Naive thymus-derived CD4-positive, alpha-beta T cell (primary cell): ENCODE results near the gene NFKBIA. TPM values are rescaled to one million over a fixed set of nuclear protein-coding genes. Genes with fewer than 3 reads are reported as not detected.

ENCODE experiments used
- ATAC-seq: fragments of 150-1000 bp; cut with Tn5 transposase; 2 replicates; pipeline ENCODE4 v1.10.0; 2021; ENCODE audit warnings: mild to moderate bottlenecking, moderate library complexity
- CTCF ChIA-PET: fragments of 350-600 bp; sonication (Branson Sonifier 250); formaldehyde crosslinking; loops from one replicate; lab custom pipeline; 2021; ENCODE audit warnings: antibody characterized with exemption; lab: Charles Lee
- POLR2A ChIA-PET: fragments of 350-600 bp; sonication (Branson Sonifier 250); formaldehyde crosslinking; loops from one replicate; lab custom pipeline; 2021; ENCODE audit warnings: antibody characterized with exemption, inconsistent platforms; lab: Charles Lee
- DNase-seq, 9 donors: peaks; one replicate each; pipeline versions ENCODE4 v3.0.0 to v3.0.0-alpha.2; 2020 to 2022; ENCODE audit warnings: mixed read lengths in 1 of 9
- H3K27ac ChIP-seq: one replicate; pipeline ENCODE4 v1.7.0; 2013; ENCODE audit warnings: mild to moderate bottlenecking, low read depth, low read length, moderate library complexity
- H3K27me3 ChIP-seq, 2 donors: one replicate each; pipeline ENCODE4 v1.7.0; 2013; ENCODE audit warnings: low read length in 2 of 2, mild to moderate bottlenecking in 2 of 2, moderate library complexity in 2 of 2; ENCODE audit not compliant: control insufficient read depth in 2 of 2, insufficient read depth in 2 of 2
- H3K36me3 ChIP-seq, 3 experiments: 1 replicate in 2 of 3; 2 replicates in 1 of 3; pipeline ENCODE4 v1.7.0; 2013; ENCODE audit warnings: low read length in 3 of 3, mild to moderate bottlenecking in 3 of 3, moderate library complexity in 1 of 3; ENCODE audit not compliant: insufficient read depth in 3 of 3, control insufficient read depth in 2 of 3
- H3K4me1 ChIP-seq, 2 donors: one replicate each; pipeline ENCODE4 v1.7.0; 2013; ENCODE audit warnings: low read length in 2 of 2, mild to moderate bottlenecking in 2 of 2, moderate library complexity in 1 of 2; ENCODE audit not compliant: control insufficient read depth in 2 of 2, insufficient read depth in 2 of 2
- H3K4me3 ChIP-seq: 2 replicates; pipeline ENCODE4 v1.7.0; 2013; ENCODE audit warnings: mild to moderate bottlenecking, low read length
- H3K9me3 ChIP-seq, 3 experiments: 1 replicate in 2 of 3; 2 replicates in 1 of 3; pipeline ENCODE4 v1.7.0; 2013; ENCODE audit warnings: low read length in 3 of 3; ENCODE audit not compliant: control insufficient read depth in 2 of 3
- H3K27ac Mint-ChIP-seq, 9 donors: one replicate each; pipeline ENCODE4 v1.8.0; 2020 to 2022; ENCODE audit warnings: mixed read lengths in 9 of 9, mild to moderate bottlenecking in 8 of 9, moderate library complexity in 5 of 9, inconsistent platforms in 2 of 9
- H3K27me3 Mint-ChIP-seq, 5 donors: one replicate each; pipeline ENCODE4 v1.8.0; 2021 to 2022; ENCODE audit warnings: mixed read lengths in 5 of 5, mild to moderate bottlenecking in 1 of 5
- H3K36me3 Mint-ChIP-seq, 5 donors: one replicate each; pipeline ENCODE4 v1.8.0; 2020 to 2022; ENCODE audit warnings: mixed read lengths in 5 of 5, mild to moderate bottlenecking in 3 of 5, inconsistent platforms in 1 of 5
- H3K4me1 Mint-ChIP-seq, 7 donors: one replicate each; pipeline ENCODE4 v1.8.0; 2020 to 2022; ENCODE audit warnings: mixed read lengths in 7 of 7, mild to moderate bottlenecking in 3 of 7, inconsistent platforms in 1 of 7
- H3K4me3 Mint-ChIP-seq, 10 donors: one replicate each; pipeline ENCODE4 v1.8.0; 2020 to 2022; ENCODE audit warnings: mild to moderate bottlenecking in 10 of 10, mixed read lengths in 10 of 10, moderate library complexity in 6 of 10, inconsistent platforms in 2 of 10
- H3K9me3 Mint-ChIP-seq, 11 donors: one replicate each; pipeline ENCODE4 v1.8.0; 2020 to 2022; ENCODE audit warnings: mixed read lengths in 11 of 11, mild to moderate bottlenecking in 4 of 11, inconsistent platforms in 1 of 11, moderate library complexity in 1 of 11
- intact Hi-C, 2 donors: fragments of 100-400 bp; cut with micrococcal nuclease; formaldehyde crosslinking; loops; one replicate each; pipeline ENCODE4 v1.15.1; 2023
- polyA plus RNA-seq, 2 donors: library from polyadenylated mRNA; unstranded; fragments of 300-500 nt; fragmentation: Illumina TruSeq; gene quantifications; one replicate each; pipeline ENCODE4 v1.2.3, GENCODE V29; 2021
- total RNA-seq, 6 experiments: library from RNA in 5 of 6; stranded (reverse) in 5 of 6; gene quantifications; 1 replicate in 5 of 6; 2 replicates in 1 of 6; pipeline ENCODE4 v1.2.3 and lab custom pipeline; 2021 to 2026

The NFKBIA gene
- total and polyA plus RNA-seq, 7 experiments from 2014 or later, result 144 to 1,533 (median 246) TPM

GRCh38 chr14:35423621-35424020 is 19.1 kb upstream of the NFKBIA start:
- H3K4me3 Mint-ChIP-seq, result no peak overlapping the region
- H3K4me1 Mint-ChIP-seq, result peaks cover 0 to 9% (median 5%) of the 10 kb centered on the region in 7 donors
- no peak for DNase-seq
- no peaks in the 10 kb centered on the region for H3K27me3 Mint-ChIP-seq
- ChIA-PET POLR2A (no interaction called here), CTCF (interaction anchor here (0.6 to 2.4 kb wide), 2 partner anchors 282 to 393 kb away, joined by 3 to 14 read pairs; no protein-coding TSS in a partner anchor)
- H3K27ac Mint-ChIP-seq, result peak overlapping the region in 1 of 9 donors; percentile 49
- Histone ChIP-seq H3K4me1 (peaks cover 0 to under 1% of the 10 kb centered on the region in 2 donors), H3K36me3 (no peaks in the 10 kb centered on the region), H3K9me3 (no peaks in the 10 kb centered on the region), H3K27me3 (no peaks in the 10 kb centered on the region), H3K27ac (no peak overlapping the region), H3K4me3 (no peak overlapping the region)
- intact Hi-C loops, result loop anchor here (2.0 to 5.0 kb wide), 3 partner anchors 17 to 1091 kb away; no protein-coding TSS in a partner anchor
- no peaks in the 10 kb centered on the region for H3K36me3 Mint-ChIP-seq
- peaks cover 0 to 2% (median 0%) of the 10 kb centered on the region in 11 donors for H3K9me3 Mint-ChIP-seq
- no peak for ATAC-seq

GRCh38 chr14:35420036-35420811 is 15.7 kb upstream of the NFKBIA start:
- intact Hi-C loops, result loop anchor here (5.0 kb wide), 2 partner anchors 267 to 1088 kb away; no protein-coding TSS in a partner anchor

DNA sequence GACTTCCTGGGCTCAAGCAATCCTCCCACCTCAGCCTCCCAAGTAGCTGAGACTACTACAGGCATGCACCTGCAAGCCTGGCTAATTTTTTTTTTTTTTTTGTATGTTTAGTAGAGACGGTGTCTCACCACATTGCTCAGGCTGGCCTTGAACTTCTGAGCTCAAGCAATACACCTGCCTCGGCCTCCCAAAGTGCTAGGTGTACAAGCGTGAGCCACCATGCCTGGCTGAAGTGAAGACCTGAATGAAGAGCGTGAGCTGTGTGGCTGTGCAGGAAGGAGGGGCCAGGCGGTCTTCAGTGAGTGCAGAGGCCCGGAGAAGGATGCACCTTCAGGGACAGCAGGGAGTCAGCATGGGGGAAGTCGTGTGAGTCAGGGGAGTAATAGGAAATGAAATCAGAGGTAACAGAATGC is 14.9 kb upstream of the NFKBIA start:
- Histone ChIP-seq H3K4me1 (peaks cover 25 to 32% of the 10 kb centered on the region in 2 donors), H3K36me3 (no peaks in the 10 kb centered on the region), H3K27me3 (no peaks in the 10 kb centered on the region), H3K4me3 (no peak overlapping the region), H3K27ac (no peak overlapping the region), H3K9me3 (no peaks in the 10 kb centered on the region)
- intact Hi-C loops, result loop anchor here in 1 of 2 donors (5.0 kb wide), 1 partner anchor 882 kb away; the partner anchor contains the start of gene EAPP
- H3K9me3 Mint-ChIP-seq, result peaks cover 0 to 2% (median 0%) of the 10 kb centered on the region in 11 donors
- H3K27ac Mint-ChIP-seq, result peak overlapping the region in 2 of 9 donors; percentile 43 to 75
- CTCF ChIA-PET, result interaction anchor here (0.6 to 1.9 kb wide), 4 partner anchors 190 to 641 kb away, joined by 3 to 7 read pairs (median 6); no protein-coding TSS in a partner anchor
- H3K27me3 Mint-ChIP-seq, result peaks cover 0 to 6% (median 0%) of the 10 kb centered on the region in 5 donors
- H3K4me3 Mint-ChIP-seq, result no peak overlapping the region
- POLR2A ChIA-PET, result interaction anchor here (2.6 kb wide), 1 partner anchor 15 kb away, joined by 11 read pairs; the partner anchor contains the start of gene NFKBIA
- no peak for DNase-seq
- no peaks in the 10 kb centered on the region for H3K36me3 Mint-ChIP-seq
- no peak for ATAC-seq
- peaks cover 24 to 43% (median 39%) of the 10 kb centered on the region in 7 donors for H3K4me1 Mint-ChIP-seq

More at GRCh38 chr14:35420036-35420811, 15.7 kb upstream of the NFKBIA start:
- Mint-ChIP-seq H3K4me3 (no peak overlapping the region), H3K4me1 (peaks cover 17 to 35% (median 32%) of the 10 kb centered on the region in 7 donors), H3K36me3 (no peaks in the 10 kb centered on the region), H3K27ac (no peak overlapping the region), H3K9me3 (peaks cover 0 to 2% (median 0%) of the 10 kb centered on the region in 11 donors), H3K27me3 (peaks cover 0 to 3% (median 0%) of the 10 kb centered on the region in 5 donors)
- H3K27me3 ChIP-seq, result no peaks in the 10 kb centered on the region
- H3K36me3 ChIP-seq, result no peaks in the 10 kb centered on the region
- no peak overlapping the region for H3K27ac ChIP-seq
- no peaks in the 10 kb centered on the region for H3K9me3 ChIP-seq
- H3K4me3 ChIP-seq, result no peak overlapping the region
- POLR2A ChIA-PET, result interaction anchor here (1.0 to 2.6 kb wide), 2 partner anchors 16 to 297 kb away, joined by 3 to 11 read pairs; partner anchors contain the start of genes NFKBIA and PRORP
- H3K4me1 ChIP-seq, result peaks cover 24 to 30% of the 10 kb centered on the region in 2 donors
- DNase-seq (no peak), ATAC-seq (no peak)
- CTCF ChIA-PET, result interaction anchor here (1.1 to 1.9 kb wide), 2 partner anchors 205 to 279 kb away, joined by 7 read pairs; no protein-coding TSS in a partner anchor

DNA sequence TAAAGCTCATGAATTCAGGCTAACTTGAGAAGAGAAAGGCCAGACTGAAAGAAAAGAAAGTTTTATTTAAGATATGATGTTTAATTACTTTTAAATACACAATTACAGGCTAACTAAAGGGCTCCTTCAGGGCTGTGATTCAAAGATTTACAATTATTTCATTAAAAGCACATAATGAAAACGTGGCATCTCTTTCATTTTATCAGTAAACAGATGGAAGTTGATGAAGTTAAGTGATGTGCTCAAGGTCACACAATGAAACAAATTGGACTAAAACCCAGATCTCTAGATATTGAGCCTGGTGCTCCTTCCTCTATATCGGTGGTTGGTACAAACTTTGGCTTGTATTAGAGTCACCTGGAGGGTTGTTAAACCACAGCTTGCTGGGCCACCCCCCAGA is 13.5 kb upstream of the NFKBIA start:
- no peaks in the 10 kb centered on the region for H3K36me3 ChIP-seq

GRCh38 chr14:35416108-35416750 is 11.7 kb upstream of the NFKBIA start:
- no peaks in the 10 kb centered on the region for H3K36me3 ChIP-seq
- H3K4me1 ChIP-seq, result peaks cover 31 to 32% of the 10 kb centered on the region in 2 donors
- intact Hi-C loops, result loop anchor here (1.0 to 5.0 kb wide), 6 partner anchors 9 to 879 kb away; partner anchors contain the start of genes EAPP (in 1 of the 2), FAM177A1 (in 1 of the 2), NFKBIA (in 1 of the 2) and PRORP (in 1 of the 2)
- peak in 6 of 9 donors; percentile 18 to 80 (median 30) for DNase-seq
- Mint-ChIP-seq H3K27me3 (peaks cover 0 to 7% (median 0%) of the 10 kb centered on the region in 5 donors), H3K4me1 (peaks cover 29 to 48% (median 45%) of the 10 kb centered on the region in 7 donors), H3K9me3 (peaks cover 0 to 4% (median 0%) of the 10 kb centered on the region in 11 donors), H3K4me3 (peak overlapping the region; percentile 46 to 81 (median 72)), H3K36me3 (no peaks in the 10 kb centered on the region), H3K27ac (peak overlapping the region; percentile 76 to 95 (median 92))
- H3K27ac ChIP-seq, result peak overlapping the region; percentile 73
- H3K27me3 ChIP-seq, result no peaks in the 10 kb centered on the region
- ChIA-PET CTCF (interaction anchor here (0.6 to 5.5 kb wide), 13 partner anchors 8 to 1087 kb away, joined by 3 to 47 read pairs (median 4); partner anchors contain the start of genes NFKBIA, PRORP and PSMA6), POLR2A (interaction anchor here (1.0 to 7.1 kb wide), 8 partner anchors 8 to 745 kb away, joined by 3 to 103 read pairs (median 6); partner anchors contain the start of genes NFKBIA, PPP2R3C, PRORP and PSMA6)
- no peak overlapping the region for H3K4me3 ChIP-seq
- no peaks in the 10 kb centered on the region for H3K9me3 ChIP-seq
- peak; percentile 67 for ATAC-seq

More for the DNA sequence above, 13.5 kb upstream of the NFKBIA start:
- Mint-ChIP-seq H3K4me1 (peaks cover 26 to 51% (median 45%) of the 10 kb centered on the region in 7 donors), H3K9me3 (peaks cover 0 to 3% (median 0%) of the 10 kb centered on the region in 11 donors), H3K36me3 (no peaks in the 10 kb centered on the region), H3K4me3 (no peak overlapping the region), H3K27me3 (peaks cover 0 to 7% (median 0%) of the 10 kb centered on the region in 5 donors), H3K27ac (peak overlapping the region in 5 of 9 donors; percentile 89 to 95 (median 92))
- ATAC-seq (no peak), DNase-seq (no peak)
- H3K4me1 ChIP-seq, result peaks cover 29 to 32% of the 10 kb centered on the region in 2 donors
- POLR2A ChIA-PET, result interaction anchor here (0.6 to 7.1 kb wide), 5 partner anchors 14 to 436 kb away, joined by 3 to 103 read pairs (median 5); partner anchors contain the start of genes NFKBIA, PPP2R3C and PRORP
- no peak overlapping the region for H3K27ac ChIP-seq
- CTCF ChIA-PET, result interaction anchor here (0.6 to 3.6 kb wide), 8 partner anchors 10 to 962 kb away, joined by 3 to 13 read pairs (median 5); no protein-coding TSS in a partner anchor
- no peaks in the 10 kb centered on the region for H3K9me3 ChIP-seq
- H3K27me3 ChIP-seq, result no peaks in the 10 kb centered on the region
- no peak overlapping the region for H3K4me3 ChIP-seq
- intact Hi-C loops, result loop anchor here in 1 of 2 donors (5.0 kb wide), 1 partner anchor 881 kb away; the partner anchor contains the start of gene EAPP
